GM19035 (cell line): ENCODE results near the gene CDC14A.
A peak's percentile ranks its signal among the peaks of the same experiment; 100 is the strongest.
"Not testable (repeated sequence)": the region's sequence is repeated elsewhere in the genome, so short reads cannot be mapped to it uniquely, and the experiment has no call there.

Source experiments
- ATAC-seq: cut with Tn5 transposase; IDR thresholded peaks from one replicate; pipeline ENCODE4 v1.9.1; 2021; ENCODE audit not compliant: unreplicated experiment

CDC14A gene

GRCh38 chr1:100400404-100400803 is 48.1 kb downstream of the CDC14A start:
- no peak for ATAC-seq

- ATAC-seq: no peak
These were observed 52.5 kb downstream of the CDC14A start for GRCh38 chr1:100404821-100405220.

GRCh38 chr1:100405902-100406301 is 53.6 kb downstream of the CDC14A start:
- ATAC-seq: not testable (repeated sequence)

GRCh38 chr1:100407390-100407789 is 55.1 kb downstream of the CDC14A start:
- ATAC-seq: not testable (repeated sequence)

GRCh38 chr1:100411019-100411418 is 58.7 kb downstream of the CDC14A start:
- no peak for ATAC-seq

GRCh38 chr1:100411574-100411973 is 59.3 kb downstream of the CDC14A start:
- no peak for ATAC-seq

GRCh38 chr1:100413035-100413434 is 60.7 kb downstream of the CDC14A start:
- no peak for ATAC-seq

GRCh38 chr1:100414693-100415497 is 62.6 kb downstream of the CDC14A start:
- ATAC-seq: no peak

- no peak for ATAC-seq
These were observed 63.1 kb downstream of the CDC14A start for GRCh38 chr1:100415498-100415778.

GRCh38 chr1:100419072-100419471 is 66.8 kb downstream of the CDC14A start:
- ATAC-seq: no peak

- no peak for ATAC-seq
These were observed 69.8 kb downstream of the CDC14A start for GRCh38 chr1:100422065-100422464.

GRCh38 chr1:100423832-100424337 is 71.6 kb downstream of the CDC14A start:
- peak; percentile 92 for ATAC-seq

GRCh38 chr1:100428160-100428559 is 75.9 kb downstream of the CDC14A start:
- no peak for ATAC-seq

- no peak for ATAC-seq
These were observed 78.0 kb downstream of the CDC14A start for GRCh38 chr1:100430325-100430756.

- no peak for ATAC-seq
These were observed 79.6 kb downstream of the CDC14A start for GRCh38 chr1:100431954-100432353.

GRCh38 chr1:100433563-100433962 is 81.3 kb downstream of the CDC14A start:
- ATAC-seq: no peak

GRCh38 chr1:100434831-100435230 is 82.5 kb downstream of the CDC14A start:
- ATAC-seq: no peak

- no peak for ATAC-seq
These were observed 86.1 kb downstream of the CDC14A start for GRCh38 chr1:100438375-100438774.

GRCh38 chr1:100438789-100439188 is 86.5 kb downstream of the CDC14A start:
- no peak for ATAC-seq

- no peak for ATAC-seq
These were observed 87.9 kb downstream of the CDC14A start for GRCh38 chr1:100440075-100440809.

- ATAC-seq: no peak
These were observed 88.8 kb downstream of the CDC14A start for GRCh38 chr1:100441146-100441545.

GRCh38 chr1:100441651-100442050 is 89.3 kb downstream of the CDC14A start:
- ATAC-seq: no peak
